Thoracic aorta (tissue), 2 donors: Measurements from ENCODE around the gene CELF2. TPM values are rescaled to one million over a fixed set of nuclear protein-coding genes. Genes with fewer than 3 reads are reported as not detected.

Source experiments
- ATAC-seq: fragments of 150-250 bp; one replicate; pipeline ENCODE4 v1.8.0; 2017; ENCODE audit warnings: low read depth; ENCODE audit not compliant: insufficient number of reproducible peaks, low FRiP score
- DNase-seq: peaks from one replicate; pipeline ENCODE4 v3.0.0-alpha.2; 2020; ENCODE audit warnings: low spot score
- H3K27ac ChIP-seq, 2 donors: fragments of 200-600 bp; sonication (generic); 1 replicate in 1 of 2; 2 replicates in 1 of 2; pipeline ENCODE4 v1.5.1; 2016; ENCODE audit warnings: mild to moderate bottlenecking in 2 of 2, moderate library complexity in 2 of 2
- H3K27me3 ChIP-seq: fragments of 200-600 bp; sonication (generic); replicated peaks from 2 replicates; pipeline ENCODE4 v1.6.0; 2016; ENCODE audit warnings: mild to moderate bottlenecking; ENCODE audit not compliant: insufficient read depth
- H3K36me3 ChIP-seq: fragments of 200-600 bp; sonication (generic); one replicate; pipeline ENCODE4 v1.5.1; 2016
- H3K4me1 ChIP-seq, 2 donors: fragments of 200-600 bp; sonication (generic); 1 replicate in 1 of 2; 2 replicates in 1 of 2; pipeline versions ENCODE4 v1.5.1 to v1.6.0; 2016; ENCODE audit warnings: low read depth in 2 of 2, mild to moderate bottlenecking in 1 of 2; ENCODE audit not compliant: control insufficient read depth in 1 of 2
- H3K4me3 ChIP-seq: fragments of 200-600 bp; sonication (generic); 2 replicates; pipeline ENCODE4 v1.5.1; 2016; ENCODE audit warnings: mild to moderate bottlenecking
- H3K9me3 ChIP-seq: fragments of 200-600 bp; sonication (generic); 2 replicates; pipeline ENCODE4 v1.5.1; 2016
- total RNA-seq, 2 donors: library from RNA; depleted of rRNA; stranded (reverse); fragments of >200 nt; gene quantifications; one replicate each; pipeline versions ENCODE4 v1.1.0 to v1.2.3, GENCODE V29; 2016
- TF ChIP-seq, protein P1 (sequence below): fragments of 200-600 bp; sonication (generic); IDR thresholded peaks from one replicate; pipeline ENCODE4 v1.5.1; 2019; ENCODE audit warnings: antibody characterized with exemption

Gene CELF2
- total RNA-seq, 2 donors from 2014 or later: 69.0 to 73.5 TPM

DNA sequence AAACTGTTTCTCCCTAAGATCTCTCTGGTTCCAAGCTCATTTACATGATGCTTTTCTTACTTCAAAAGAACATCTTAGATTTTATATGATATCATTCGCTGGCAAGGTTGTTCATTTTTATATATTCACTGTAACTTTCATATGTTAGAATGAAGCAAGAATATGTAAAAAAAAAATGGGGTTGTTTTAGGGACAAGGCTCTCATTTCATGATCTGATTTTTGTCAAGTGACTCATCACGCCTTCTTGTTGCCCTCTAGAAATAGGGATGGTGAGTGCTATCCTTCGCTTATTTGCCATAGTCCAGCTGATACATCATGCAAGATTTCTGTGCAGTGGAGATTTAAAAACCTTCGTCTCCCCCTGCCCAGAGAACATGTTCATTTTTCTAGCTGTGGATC is 14.0 kb upstream of the CELF2 start:
- H3K9me3 ChIP-seq: no peaks in the 10 kb centered on the region
- ATAC-seq (no peak), DNase-seq (no peak)
- H3K4me3 ChIP-seq: no peak overlapping the region
- no peak overlapping the region for H3K27ac ChIP-seq
- H3K36me3 ChIP-seq: no peaks in the 10 kb centered on the region
- peaks cover 0 to 6% of the 10 kb centered on the region in 2 donors for H3K4me1 ChIP-seq
- no peaks in the 10 kb centered on the region for H3K27me3 ChIP-seq
- TF ChIP-seq, protein P1, sequence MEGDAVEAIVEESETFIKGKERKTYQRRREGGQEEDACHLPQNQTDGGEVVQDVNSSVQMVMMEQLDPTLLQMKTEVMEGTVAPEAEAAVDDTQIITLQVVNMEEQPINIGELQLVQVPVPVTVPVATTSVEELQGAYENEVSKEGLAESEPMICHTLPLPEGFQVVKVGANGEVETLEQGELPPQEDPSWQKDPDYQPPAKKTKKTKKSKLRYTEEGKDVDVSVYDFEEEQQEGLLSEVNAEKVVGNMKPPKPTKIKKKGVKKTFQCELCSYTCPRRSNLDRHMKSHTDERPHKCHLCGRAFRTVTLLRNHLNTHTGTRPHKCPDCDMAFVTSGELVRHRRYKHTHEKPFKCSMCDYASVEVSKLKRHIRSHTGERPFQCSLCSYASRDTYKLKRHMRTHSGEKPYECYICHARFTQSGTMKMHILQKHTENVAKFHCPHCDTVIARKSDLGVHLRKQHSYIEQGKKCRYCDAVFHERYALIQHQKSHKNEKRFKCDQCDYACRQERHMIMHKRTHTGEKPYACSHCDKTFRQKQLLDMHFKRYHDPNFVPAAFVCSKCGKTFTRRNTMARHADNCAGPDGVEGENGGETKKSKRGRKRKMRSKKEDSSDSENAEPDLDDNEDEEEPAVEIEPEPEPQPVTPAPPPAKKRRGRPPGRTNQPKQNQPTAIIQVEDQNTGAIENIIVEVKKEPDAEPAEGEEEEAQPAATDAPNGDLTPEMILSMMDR: no peak

DNA sequence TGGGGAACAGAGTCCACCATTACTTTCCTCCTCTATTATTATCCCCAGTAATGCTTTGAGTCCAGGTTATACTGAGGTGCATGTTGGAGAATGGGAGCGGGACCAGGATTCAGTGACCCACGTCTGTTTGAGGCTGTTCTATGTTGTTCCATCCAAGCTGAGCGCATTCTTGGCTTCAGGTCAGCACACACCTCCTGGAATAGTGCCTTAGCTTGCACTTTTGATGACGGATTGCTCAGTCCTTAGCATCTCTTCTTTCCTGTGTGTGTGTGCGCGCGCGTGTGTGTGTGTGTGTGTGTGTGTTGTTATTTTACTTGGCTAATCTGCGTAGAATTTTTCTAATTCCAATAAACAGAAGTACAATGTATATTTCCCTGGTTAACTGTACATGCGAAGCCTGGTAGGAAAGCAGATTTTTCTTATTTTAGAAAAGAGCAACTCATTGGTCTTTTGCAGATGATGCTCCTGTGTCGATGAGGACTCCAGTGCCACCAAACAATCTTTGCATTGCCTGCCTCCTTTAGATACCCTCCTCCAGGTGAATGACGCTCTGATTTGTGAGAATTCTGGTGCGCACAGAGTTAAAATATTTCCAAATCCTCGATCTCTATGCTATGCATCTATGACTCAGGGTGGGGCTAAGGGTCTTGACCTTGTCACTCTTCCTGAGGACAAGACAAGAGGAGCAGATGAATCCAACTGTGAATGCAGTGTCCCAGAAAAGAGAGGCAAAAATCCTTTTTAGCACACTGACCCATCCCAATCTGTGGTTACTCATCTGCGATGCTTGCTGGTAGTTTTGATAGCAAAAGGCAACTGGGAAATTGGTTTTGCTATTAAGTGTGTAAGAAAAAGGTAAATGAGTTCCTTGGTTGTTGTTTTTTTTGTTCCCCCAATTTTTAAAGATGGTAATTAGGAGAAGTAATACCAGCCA is 13.3 kb upstream of the CELF2 start:
- TF ChIP-seq, protein P1: no peak
- H3K27me3 ChIP-seq: no peaks in the 10 kb centered on the region

DNA sequence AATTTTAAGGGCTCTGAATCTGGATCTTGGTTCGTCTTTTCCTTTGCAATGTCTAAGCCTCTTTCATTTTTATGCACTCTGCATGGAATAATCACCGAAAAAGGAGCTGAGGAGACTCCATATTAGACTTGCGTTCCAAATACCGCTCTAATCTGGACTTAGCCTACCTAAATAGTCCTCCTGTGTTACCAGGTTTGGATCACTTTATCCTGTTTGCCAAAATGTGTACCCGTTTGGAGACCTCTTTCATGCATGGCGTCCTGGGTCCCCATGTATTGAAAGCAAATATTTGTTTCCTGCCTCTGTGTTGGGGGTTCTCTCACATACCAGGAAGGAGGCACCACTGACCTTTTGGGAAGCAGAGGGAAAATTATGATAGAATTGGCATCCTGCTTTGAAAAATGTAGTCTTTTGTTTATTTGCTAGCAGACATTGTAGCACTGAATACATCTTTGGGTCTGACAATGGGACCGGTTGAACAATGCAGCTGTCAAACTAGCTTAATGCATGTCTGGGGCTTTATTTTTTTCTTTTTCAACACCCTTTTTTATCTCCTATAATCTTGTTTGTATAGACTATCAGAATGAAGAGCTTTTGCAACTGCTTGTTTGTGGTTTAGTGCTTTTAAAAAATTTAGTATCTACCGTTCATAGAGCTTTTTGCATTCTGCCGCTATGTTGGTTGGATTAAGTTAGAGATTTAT is 11.8 kb upstream of the CELF2 start:
- Histone ChIP-seq H3K27me3 (no peaks in the 10 kb centered on the region), H3K4me1 (peaks cover 0 to 6% of the 10 kb centered on the region in 2 donors), H3K9me3 (no peaks in the 10 kb centered on the region), H3K36me3 (no peaks in the 10 kb centered on the region), H3K27ac (no peak overlapping the region), H3K4me3 (no peak overlapping the region)
- no peak for DNase-seq
- TF ChIP-seq, protein P1: no peak
- no peak for ATAC-seq

More for the DNA sequence above, 13.3 kb upstream of the CELF2 start:
- Histone ChIP-seq H3K4me3 (no peak overlapping the region), H3K36me3 (no peaks in the 10 kb centered on the region), H3K27ac (no peak overlapping the region), H3K4me1 (peaks cover 0 to 6% of the 10 kb centered on the region in 2 donors), H3K9me3 (no peaks in the 10 kb centered on the region)
- no peak for DNase-seq
- ATAC-seq: no peak

DNA sequence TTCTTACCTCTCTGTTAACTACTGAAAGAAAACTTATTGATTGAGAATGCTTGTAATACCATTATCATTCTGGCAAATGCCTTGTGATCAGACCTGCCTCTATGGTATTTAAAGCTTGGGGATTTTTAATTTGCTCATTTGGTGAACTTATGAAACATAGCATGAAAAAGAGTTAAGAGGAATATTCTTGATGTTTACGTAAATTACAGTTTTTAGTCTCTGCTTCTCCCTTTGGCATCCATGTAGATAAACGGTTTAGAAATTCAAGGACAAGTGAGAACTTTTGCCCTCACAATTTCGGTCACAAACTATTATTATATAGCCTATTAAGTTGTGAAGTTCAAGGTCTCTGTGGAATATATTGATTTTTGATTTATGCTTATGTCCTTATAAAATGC is 11.2 kb upstream of the CELF2 start:
- no peak overlapping the region for H3K27ac ChIP-seq
- TF ChIP-seq, protein P1: no peak
- peaks cover 0 to 6% of the 10 kb centered on the region in 2 donors for H3K4me1 ChIP-seq
- no peaks in the 10 kb centered on the region for H3K27me3 ChIP-seq
- H3K9me3 ChIP-seq: no peaks in the 10 kb centered on the region
- DNase-seq: no peak
- H3K4me3 ChIP-seq: no peak overlapping the region
- no peaks in the 10 kb centered on the region for H3K36me3 ChIP-seq
- no peak for ATAC-seq

DNA sequence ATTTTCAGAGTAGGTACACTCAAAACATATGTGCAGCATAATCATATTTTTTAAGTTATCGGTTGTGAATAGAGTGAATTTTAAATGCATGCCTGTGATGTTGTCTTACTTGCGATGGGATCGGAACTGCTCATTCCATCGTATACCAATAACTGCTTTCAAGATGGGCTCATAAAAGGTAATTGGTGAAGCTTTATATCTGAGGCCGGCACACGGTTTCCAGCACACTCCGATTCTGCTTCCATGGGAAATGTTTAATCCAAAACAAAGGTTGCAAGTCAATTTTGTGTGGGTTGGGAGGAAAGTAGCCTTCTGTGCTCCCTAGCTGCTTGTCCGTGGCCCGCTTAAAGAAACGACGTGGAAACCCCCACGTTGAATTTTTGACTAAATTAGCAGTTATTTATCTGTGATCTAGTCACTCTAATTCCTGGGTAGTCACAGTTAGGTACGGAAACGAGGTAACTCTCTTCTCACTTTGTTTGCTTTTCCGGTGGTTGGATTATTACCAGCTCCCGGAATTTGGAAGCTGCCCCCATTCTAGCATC is 10.1 kb upstream of the CELF2 start:
- no peak for ATAC-seq
- DNase-seq: no peak
- TF ChIP-seq, protein P1: no peak
- Histone ChIP-seq H3K4me1 (peaks cover 0 to 6% of the 10 kb centered on the region in 2 donors), H3K9me3 (no peaks in the 10 kb centered on the region), H3K27ac (no peak overlapping the region), H3K4me3 (no peak overlapping the region), H3K27me3 (no peaks in the 10 kb centered on the region), H3K36me3 (no peaks in the 10 kb centered on the region)
